Right atrium auricular region (tissue), 2 donors: Measurements from ENCODE around the gene PLET1. TPM values are rescaled to one million over a fixed set of nuclear protein-coding genes. Genes with fewer than 3 reads are reported as not detected.

Experiments used
- DNase-seq: peaks from one replicate; pipeline ENCODE4 v3.0.0-alpha.2; 2019; ENCODE audit warnings: low spot score
- H3K27ac ChIP-seq, 2 donors: fragments of 200-600 bp; sonication (generic); 1 replicate in 1 of 2; 2 replicates in 1 of 2; pipeline ENCODE4 v1.5.1; 2016 to 2019
- H3K27me3 ChIP-seq, 2 donors: fragments of 200-600 bp; sonication (generic); one replicate each; pipeline versions ENCODE4 v1.5.1 to v1.6.0; 2017 to 2019
- H3K36me3 ChIP-seq: fragments of 200-600 bp; sonication (generic); one replicate; pipeline ENCODE4 v1.5.1; 2016
- H3K4me1 ChIP-seq, 2 donors: fragments of 200-600 bp; sonication (generic); one replicate each; pipeline versions ENCODE4 v1.5.1 to v1.6.0; 2017 to 2019
- H3K4me3 ChIP-seq, 2 donors: fragments of 200-600 bp; sonication (generic); 1 replicate in 1 of 2; 2 replicates in 1 of 2; pipeline ENCODE4 v1.5.1; 2017 to 2019; ENCODE audit warnings: mild to moderate bottlenecking in 1 of 2, moderate library complexity in 1 of 2
- H3K9me3 ChIP-seq, 2 donors: fragments of 200-600 bp; sonication (generic); one replicate each; pipeline ENCODE4 v1.5.1; 2019
- CTCF ChIP-seq, 2 donors: fragments of 200-600 bp; sonication (generic); IDR thresholded peaks; one replicate each; pipeline ENCODE4 v1.5.1; 2019; ENCODE audit warnings: antibody characterized with exemption in 2 of 2
- total RNA-seq, 2 donors: library from RNA; depleted of rRNA; stranded (reverse); fragments of >200 nt; gene quantifications; one replicate each; pipeline ENCODE4 v1.1.0, GENCODE V29; 2016

The PLET1 gene
- total RNA-seq, 2 donors from 2014 or later = not detected

DNA sequence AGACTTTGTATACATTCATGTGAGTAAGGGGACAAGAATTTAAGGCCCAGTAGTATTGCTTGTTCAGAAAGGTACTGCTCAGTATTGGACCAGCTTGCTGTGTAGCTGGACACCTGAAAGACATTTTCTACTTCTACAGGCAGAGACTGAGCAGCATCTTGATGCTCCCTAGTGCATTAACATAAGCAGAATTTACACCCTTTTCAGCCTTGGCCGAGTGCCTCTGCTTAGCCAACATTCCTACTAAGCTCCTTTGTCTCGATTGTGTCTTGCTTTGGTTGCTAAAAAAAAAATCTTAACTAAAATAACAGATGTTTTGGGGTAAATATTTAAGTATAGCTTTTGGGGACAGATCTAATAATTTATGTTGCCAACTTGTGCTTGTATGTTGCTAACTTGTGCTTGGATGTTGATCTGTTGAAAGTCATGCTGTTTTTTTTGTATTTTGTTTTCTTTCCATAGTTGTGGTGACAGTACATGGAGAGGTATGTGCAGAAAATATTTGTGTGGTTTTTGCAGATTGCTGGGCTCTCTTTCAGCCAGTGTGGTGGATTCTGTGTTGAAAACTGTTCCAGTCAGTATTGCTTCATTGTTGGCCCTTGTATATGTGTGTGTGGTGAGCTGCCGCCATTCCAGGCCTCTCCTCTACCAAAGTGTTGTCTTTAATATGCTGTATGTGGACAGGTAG, 30.8 kb downstream of the PLET1 start:
- Histone ChIP-seq H3K27me3 (no peaks in the 10 kb centered on the region), H3K36me3 (peaks cover 19% of the 10 kb centered on the region), H3K4me3 (no peak overlapping the region), H3K9me3 (no peaks in the 10 kb centered on the region), H3K4me1 (peaks cover 0 to 10% of the 10 kb centered on the region in 2 donors), H3K27ac (no peak overlapping the region)
- no peak for DNase-seq
- no peak for TF ChIP-seq CTCF (IDR thresholded peaks at IDR 0.05)

DNA sequence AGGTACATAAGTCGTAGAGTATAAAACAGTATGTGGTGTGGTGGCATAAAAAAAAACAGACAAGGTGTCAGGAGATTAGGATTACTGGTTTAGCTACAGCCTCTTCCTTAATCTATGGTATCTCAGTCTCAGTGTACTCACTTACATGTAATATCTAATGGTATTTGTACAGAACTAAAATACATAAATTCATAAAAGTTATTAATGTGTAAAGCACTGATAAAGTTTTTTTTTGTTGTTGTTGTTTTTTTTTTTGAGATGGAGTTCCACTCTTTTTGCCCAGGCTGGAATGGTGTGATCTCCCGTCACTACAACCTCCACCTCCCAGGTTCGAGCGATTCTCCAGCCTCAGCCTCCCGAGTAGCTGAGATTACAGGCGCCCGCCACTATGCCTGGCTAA, 31.5 kb downstream of the PLET1 start:
- Histone ChIP-seq H3K27me3 (no peaks in the 10 kb centered on the region), H3K4me3 (no peak overlapping the region), H3K27ac (no peak overlapping the region), H3K9me3 (no peaks in the 10 kb centered on the region), H3K4me1 (peaks cover 0 to 10% of the 10 kb centered on the region in 2 donors), H3K36me3 (peaks cover 21% of the 10 kb centered on the region)
- TF ChIP-seq CTCF (IDR thresholded peaks at IDR 0.05) = no peak
- DNase-seq = no peak

GRCh38 chr11:112228706-112229105, 32.0 kb downstream of the PLET1 start:
- Histone ChIP-seq H3K4me1 (peaks cover 0 to 10% of the 10 kb centered on the region in 2 donors), H3K9me3 (no peaks in the 10 kb centered on the region), H3K27me3 (no peaks in the 10 kb centered on the region), H3K27ac (no peak overlapping the region), H3K36me3 (peaks cover 21% of the 10 kb centered on the region), H3K4me3 (no peak overlapping the region)
- no peak for TF ChIP-seq CTCF (IDR thresholded peaks at IDR 0.05)
- DNase-seq = no peak

DNA sequence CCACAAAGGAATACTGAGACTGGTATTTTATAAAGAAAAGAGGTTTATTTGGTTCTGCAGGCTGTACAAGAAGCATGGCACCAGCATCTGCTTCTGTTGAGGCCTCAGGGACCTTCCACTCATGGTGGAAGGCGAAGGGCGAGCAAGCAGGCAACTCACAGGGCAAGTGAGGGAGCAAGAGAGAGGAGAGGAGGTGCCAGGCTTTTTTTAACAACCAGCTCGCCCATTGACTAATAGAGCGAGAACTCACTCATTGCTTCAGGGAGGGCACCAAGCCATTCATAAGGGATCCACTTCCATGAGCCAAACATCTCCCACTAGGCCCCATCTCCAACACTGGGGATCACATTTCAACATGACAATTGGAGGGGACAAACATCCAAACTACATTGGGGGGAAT, 33.2 kb downstream of the PLET1 start:
- peak overlapping the region in 1 of 2 donors; percentile 74 for H3K4me3 ChIP-seq
- H3K9me3 ChIP-seq = no peaks in the 10 kb centered on the region
- TF ChIP-seq CTCF (IDR thresholded peaks at IDR 0.05) = no peak
- peaks cover 0 to 10% of the 10 kb centered on the region in 2 donors for H3K4me1 ChIP-seq
- no peak for DNase-seq
- peaks cover 20% of the 10 kb centered on the region for H3K36me3 ChIP-seq
- no peak overlapping the region for H3K27ac ChIP-seq
- H3K27me3 ChIP-seq = no peaks in the 10 kb centered on the region

GRCh38 chr11:112226831-112227401, 33.7 kb downstream of the PLET1 start:
- H3K4me1 ChIP-seq = peaks cover 0 to 10% of the 10 kb centered on the region in 2 donors
- peaks cover 16% of the 10 kb centered on the region for H3K36me3 ChIP-seq
- H3K9me3 ChIP-seq = no peaks in the 10 kb centered on the region
- no peak for TF ChIP-seq CTCF (IDR thresholded peaks at IDR 0.05)
- DNase-seq = no peak
- H3K27me3 ChIP-seq = no peaks in the 10 kb centered on the region
- peak overlapping the region; percentile 66 to 74 for H3K4me3 ChIP-seq
- peak overlapping the region; percentile 97 to 98 for H3K27ac ChIP-seq
